Natural killer cell (primary cell): ENCODE results near the gene PPP1R14C. TPM values are rescaled to one million over a fixed set of nuclear protein-coding genes. Genes with fewer than 3 reads are reported as not detected.

ENCODE experiments used
- ATAC-seq, 3 donors: fragments of 150-1000 bp in 2 of 3; fragments of 200-7000 bp in 1 of 3; cut with Tn5 transposase; 1 replicate in 1 of 3; 2 replicates in 2 of 3; pipeline ENCODE4 v1.10.0; 2021; ENCODE audit warnings: mild to moderate bottlenecking in 2 of 3, moderate library complexity in 2 of 3
- DNase-seq, 2 donors: peaks; one replicate each; pipeline versions ENCODE4 v3.0.0 to v3.0.0-alpha.2; 2013 to 2021; ENCODE audit warnings: mixed read lengths in 1 of 2
- H3K27ac ChIP-seq: one replicate; pipeline ENCODE4 v1.5.1; 2013; ENCODE audit warnings: mild to moderate bottlenecking, low read length
- H3K27me3 ChIP-seq: one replicate; pipeline ENCODE4 v1.6.1; 2013; ENCODE audit warnings: low read length; ENCODE audit not compliant: control insufficient read depth, insufficient read depth
- H3K36me3 ChIP-seq: one replicate; pipeline ENCODE4 v1.6.1; 2013; ENCODE audit warnings: low read length; ENCODE audit not compliant: control insufficient read depth, insufficient read depth
- H3K4me1 ChIP-seq: one replicate; pipeline ENCODE4 v1.6.1; 2013; ENCODE audit warnings: low read length; ENCODE audit not compliant: control insufficient read depth, insufficient read depth
- H3K4me3 ChIP-seq: one replicate; pipeline ENCODE4 v1.5.1; 2013; ENCODE audit warnings: low read length
- H3K9me3 ChIP-seq: one replicate; pipeline ENCODE4 v1.6.1; 2013; ENCODE audit warnings: low read length; ENCODE audit not compliant: control insufficient read depth, insufficient read depth
- H3K27ac Mint-ChIP-seq, 2 donors: one replicate each; pipeline ENCODE4 v1.8.0; 2022; ENCODE audit warnings: mild to moderate bottlenecking in 2 of 2, mixed read lengths in 2 of 2, moderate library complexity in 1 of 2
- H3K27me3 Mint-ChIP-seq, 2 donors: one replicate each; pipeline ENCODE4 v1.8.0; 2022; ENCODE audit warnings: low read depth in 2 of 2, mixed read lengths in 2 of 2
- H3K36me3 Mint-ChIP-seq: one replicate; pipeline ENCODE4 v1.8.0; 2022; ENCODE audit warnings: mixed read lengths
- H3K4me1 Mint-ChIP-seq, 2 donors: one replicate each; pipeline ENCODE4 v1.8.0; 2022; ENCODE audit warnings: mixed read lengths in 2 of 2
- H3K4me3 Mint-ChIP-seq: one replicate; pipeline ENCODE4 v1.8.0; 2022; ENCODE audit warnings: mild to moderate bottlenecking, moderate library complexity, mixed read lengths
- H3K9me3 Mint-ChIP-seq, 2 donors: one replicate each; pipeline ENCODE4 v1.8.0; 2022; ENCODE audit warnings: mixed read lengths in 2 of 2
- WGBS: methylation state at CpG from one replicate; pipeline ENCODE4 v1.1.7; 2013; ENCODE audit warnings: missing lambda C conversion rate; ENCODE audit not compliant: insufficient coverage; 5-methylcytosine and 5-hydroxymethylcytosine counted together
- intact Hi-C: fragments of 100-400 bp; cut with micrococcal nuclease; formaldehyde crosslinking; loops from one replicate; pipeline ENCODE4 v1.14.2; 2022
- total RNA-seq, 4 donors: library from RNA; stranded (reverse); fragments of 120-200 nt in 1 of 4; gene quantifications; one replicate each; pipeline versions ENCODE4 v1.2.3 to v1.2.4, GENCODE V29; 2013 to 2022
- TF ChIP-seq, protein P1 (sequence below): fragments of 200-600 bp; IDR thresholded peaks from one replicate; pipeline ENCODE4 v1.8.0; 2022; ENCODE audit warnings: antibody characterized with exemption

Gene PPP1R14C
- total RNA-seq, 3 donors from 2014 or later (not counting 1 experiment from before 2014, with no cell fraction given) = not detected

- H3K4me3 Mint-ChIP-seq = no peak overlapping the region
- 95% methylated on average over 6 of the region's 6 CpGs for WGBS
- no peaks in the 10 kb centered on the region for H3K27me3 ChIP-seq
- H3K27ac Mint-ChIP-seq = no peak overlapping the region
- TF ChIP-seq, protein P1, sequence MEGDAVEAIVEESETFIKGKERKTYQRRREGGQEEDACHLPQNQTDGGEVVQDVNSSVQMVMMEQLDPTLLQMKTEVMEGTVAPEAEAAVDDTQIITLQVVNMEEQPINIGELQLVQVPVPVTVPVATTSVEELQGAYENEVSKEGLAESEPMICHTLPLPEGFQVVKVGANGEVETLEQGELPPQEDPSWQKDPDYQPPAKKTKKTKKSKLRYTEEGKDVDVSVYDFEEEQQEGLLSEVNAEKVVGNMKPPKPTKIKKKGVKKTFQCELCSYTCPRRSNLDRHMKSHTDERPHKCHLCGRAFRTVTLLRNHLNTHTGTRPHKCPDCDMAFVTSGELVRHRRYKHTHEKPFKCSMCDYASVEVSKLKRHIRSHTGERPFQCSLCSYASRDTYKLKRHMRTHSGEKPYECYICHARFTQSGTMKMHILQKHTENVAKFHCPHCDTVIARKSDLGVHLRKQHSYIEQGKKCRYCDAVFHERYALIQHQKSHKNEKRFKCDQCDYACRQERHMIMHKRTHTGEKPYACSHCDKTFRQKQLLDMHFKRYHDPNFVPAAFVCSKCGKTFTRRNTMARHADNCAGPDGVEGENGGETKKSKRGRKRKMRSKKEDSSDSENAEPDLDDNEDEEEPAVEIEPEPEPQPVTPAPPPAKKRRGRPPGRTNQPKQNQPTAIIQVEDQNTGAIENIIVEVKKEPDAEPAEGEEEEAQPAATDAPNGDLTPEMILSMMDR = no peak
- H3K27me3 Mint-ChIP-seq = peaks cover 14 to 25% of the 10 kb centered on the region in 2 donors
- no peaks in the 10 kb centered on the region for H3K4me1 ChIP-seq
- no peaks in the 10 kb centered on the region for H3K36me3 Mint-ChIP-seq
- DNase-seq (no peak), ATAC-seq (no peak)
- intact Hi-C loops = no loop called here
- H3K4me3 ChIP-seq = no peak overlapping the region
- no peaks in the 10 kb centered on the region for H3K36me3 ChIP-seq
- no peaks in the 10 kb centered on the region for H3K9me3 Mint-ChIP-seq
- no peaks in the 10 kb centered on the region for H3K4me1 Mint-ChIP-seq
- no peak overlapping the region for H3K27ac ChIP-seq
- peaks cover 5% of the 10 kb centered on the region for H3K9me3 ChIP-seq
Measured at GRCh38 chr6:150251566-150252186, 108.8 kb downstream of the PPP1R14C start.

DNA sequence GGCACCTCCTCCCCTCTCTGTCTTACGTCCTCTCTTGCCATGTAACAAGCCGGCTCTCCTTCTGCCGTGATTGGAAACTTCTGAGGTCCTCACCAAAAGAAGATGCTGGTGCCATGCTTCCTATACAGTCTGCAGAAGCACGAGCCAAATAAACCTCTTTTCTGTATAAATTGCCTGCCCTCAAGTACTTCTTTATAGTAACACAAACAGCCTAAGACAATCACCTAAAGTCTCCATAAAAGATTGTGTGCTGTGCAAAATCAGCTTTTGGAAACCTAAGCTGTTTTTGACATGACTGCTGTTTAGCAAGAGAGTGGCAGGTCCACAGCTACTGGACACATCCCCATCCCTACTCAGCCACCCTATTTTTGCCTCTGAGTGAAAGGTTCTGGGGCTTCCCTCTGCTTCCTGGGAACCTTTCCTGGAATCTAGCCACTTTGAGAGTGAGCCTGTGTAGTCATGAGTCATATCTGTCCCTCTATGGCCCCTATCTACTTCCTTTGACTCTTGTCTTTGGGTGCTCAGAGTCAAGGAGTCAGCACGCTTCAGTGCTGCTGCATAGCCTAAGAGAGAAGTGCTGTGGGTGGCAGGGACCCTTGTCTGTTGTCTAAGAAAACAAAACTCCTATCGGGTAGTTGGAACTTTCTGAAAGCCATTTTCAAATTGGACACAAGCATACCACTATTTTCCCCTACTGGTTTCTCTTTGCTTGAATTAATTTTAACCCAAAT lies 110.0 kb downstream of the PPP1R14C start:
- no peak for DNase-seq
- intact Hi-C loops = no loop called here
- H3K36me3 ChIP-seq = no peaks in the 10 kb centered on the region
- Mint-ChIP-seq H3K4me1 (no peaks in the 10 kb centered on the region), H3K4me3 (no peak overlapping the region), H3K9me3 (no peaks in the 10 kb centered on the region), H3K27me3 (peaks cover 14 to 26% of the 10 kb centered on the region in 2 donors), H3K27ac (no peak overlapping the region), H3K36me3 (no peaks in the 10 kb centered on the region)
- H3K9me3 ChIP-seq = peaks cover 4% of the 10 kb centered on the region
- no peak overlapping the region for H3K27ac ChIP-seq
- H3K27me3 ChIP-seq = no peaks in the 10 kb centered on the region
- TF ChIP-seq, protein P1 = no peak
- H3K4me3 ChIP-seq = no peak overlapping the region
- 88% methylated on average over 6 of the region's 6 CpGs for WGBS
- no peaks in the 10 kb centered on the region for H3K4me1 ChIP-seq
- ATAC-seq = no peak

DNA sequence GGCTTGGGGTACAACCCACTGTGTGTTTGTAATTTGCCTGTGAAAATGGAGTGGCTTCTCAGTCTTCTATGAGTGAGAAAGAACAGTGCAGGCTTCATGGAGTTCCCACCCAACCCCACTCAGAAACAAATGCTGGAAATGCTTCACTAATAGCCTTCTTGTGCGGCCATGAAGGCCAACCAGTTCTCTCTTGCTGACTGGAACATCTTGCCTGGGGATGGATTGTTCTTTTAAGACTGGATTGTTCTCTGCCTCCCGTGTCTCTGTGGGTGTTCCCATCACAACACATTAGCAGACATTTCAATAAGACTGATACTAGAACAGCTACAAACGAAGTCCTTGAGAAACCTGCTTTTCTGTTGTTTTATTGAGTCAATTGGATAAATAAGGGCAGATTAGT lies 110.6 kb downstream of the PPP1R14C start:
- no peak overlapping the region for H3K27ac Mint-ChIP-seq
- no peak for ATAC-seq
- DNase-seq = no peak
- H3K36me3 Mint-ChIP-seq = no peaks in the 10 kb centered on the region
- peaks cover 14 to 26% of the 10 kb centered on the region in 2 donors for H3K27me3 Mint-ChIP-seq
- Histone ChIP-seq H3K27me3 (peaks cover 2% of the 10 kb centered on the region), H3K27ac (no peak overlapping the region), H3K4me1 (no peaks in the 10 kb centered on the region), H3K36me3 (no peaks in the 10 kb centered on the region), H3K4me3 (no peak overlapping the region), H3K9me3 (no peaks in the 10 kb centered on the region)
- H3K9me3 Mint-ChIP-seq = no peaks in the 10 kb centered on the region
- intact Hi-C loops = no loop called here
- H3K4me3 Mint-ChIP-seq = no peak overlapping the region
- 71% methylated on average over 2 of the region's 3 CpGs for WGBS
- TF ChIP-seq, protein P1 = no peak
- H3K4me1 Mint-ChIP-seq = no peaks in the 10 kb centered on the region
